NCI-H510A treated with DMSO at 0.1 percent for 48 hours (cell line): ENCODE measurements around the gene SNRK.

Source experiments
- DNase-seq: peaks from one replicate; lab custom pipeline; 2025; lab: John Stamatoyannopoulos, UW

Gene SNRK

GRCh38 chr3:43286115-43286840 lies at the start of gene SNRK:
SNRK (plus strand) TSS chr3:43286540; CDS start chr3:43303204, 16,664 bp downstream.
- peak; percentile 41 for DNase-seq

- DNase-seq = no peak
Observed at GRCh38 chr3:43238801-43239200, 47.5 kb upstream of the SNRK start.

- no peak for DNase-seq
Observed at GRCh38 chr3:43239755-43240154, 46.6 kb upstream of the SNRK start.

GRCh38 chr3:43243590-43244587 lies 42.5 kb upstream of the SNRK start:
- DNase-seq = no peak

GRCh38 chr3:43244694-43245093 lies 41.6 kb upstream of the SNRK start:
- no peak for DNase-seq

GRCh38 chr3:43246976-43247375 lies 39.4 kb upstream of the SNRK start:
- no peak for DNase-seq

GRCh38 chr3:43247561-43248184 lies 38.7 kb upstream of the SNRK start:
- no peak for DNase-seq

- no peak for DNase-seq
Observed at GRCh38 chr3:43248185-43248583, 38.2 kb upstream of the SNRK start.

GRCh38 chr3:43248973-43249372 lies 37.4 kb upstream of the SNRK start:
- DNase-seq = no peak

- DNase-seq = no peak
Observed at GRCh38 chr3:43249405-43249804, 36.9 kb upstream of the SNRK start.

- no peak for DNase-seq
Observed at GRCh38 chr3:43253294-43253693, 33.0 kb upstream of the SNRK start.

- no peak for DNase-seq
Observed at GRCh38 chr3:43254125-43254524, 32.2 kb upstream of the SNRK start.

GRCh38 chr3:43255662-43256061 lies 30.7 kb upstream of the SNRK start:
- no peak for DNase-seq

- no peak for DNase-seq
Observed at GRCh38 chr3:43256714-43257461, 29.5 kb upstream of the SNRK start.

- no peak for DNase-seq
Observed at GRCh38 chr3:43257850-43258249, 28.5 kb upstream of the SNRK start.

- no peak for DNase-seq
Observed at GRCh38 chr3:43259626-43260025, 26.7 kb upstream of the SNRK start.

GRCh38 chr3:43260412-43260811 lies 25.9 kb upstream of the SNRK start:
- DNase-seq = no peak

GRCh38 chr3:43262194-43262593 lies 24.1 kb upstream of the SNRK start:
- no peak for DNase-seq

GRCh38 chr3:43266451-43266850 lies 19.9 kb upstream of the SNRK start:
- no peak for DNase-seq

GRCh38 chr3:43266995-43267394 lies 19.3 kb upstream of the SNRK start:
- no peak for DNase-seq

- DNase-seq = no peak
Observed at GRCh38 chr3:43268636-43269035, 17.7 kb upstream of the SNRK start.

- no peak for DNase-seq
Observed at GRCh38 chr3:43270078-43270477, 16.3 kb upstream of the SNRK start.
